ENCODE measurements around the gene CXCL12.
A peak's percentile ranks its signal among the peaks of the same experiment; 100 is the strongest.

CXCL12 gene

GRCh38 chr10:44361109-44361508 lies 23.8 kb downstream of the CXCL12 start:
- DNase-seq = no peak

GRCh38 chr10:44358080-44358771 lies 26.7 kb downstream of the CXCL12 start:
- DNase-seq = no peak

GRCh38 chr10:44357023-44357540 lies 27.8 kb downstream of the CXCL12 start:
- DNase-seq = no peak

- DNase-seq = no peak
Observed at GRCh38 chr10:44356139-44357022, 28.5 kb downstream of the CXCL12 start.

GRCh38 chr10:44355630-44356029 lies 29.3 kb downstream of the CXCL12 start:
- DNase-seq = no peak

GRCh38 chr10:44354771-44355170 lies 30.1 kb downstream of the CXCL12 start:
- DNase-seq = no peak

GRCh38 chr10:44353721-44354120 lies 31.2 kb downstream of the CXCL12 start:
- no peak for DNase-seq

- DNase-seq = no peak
Observed at GRCh38 chr10:44353128-44353390, 31.8 kb downstream of the CXCL12 start.

GRCh38 chr10:44352316-44353127 lies 32.4 kb downstream of the CXCL12 start:
- DNase-seq = no peak

GRCh38 chr10:44348496-44348895 lies 36.4 kb downstream of the CXCL12 start:
- DNase-seq = no peak

GRCh38 chr10:44347609-44348400 lies 37.1 kb downstream of the CXCL12 start:
- DNase-seq = no peak

- DNase-seq = no peak
Observed at GRCh38 chr10:44344727-44345126, 40.2 kb downstream of the CXCL12 start.

- DNase-seq = peak; percentile 15
Observed at GRCh38 chr10:44343843-44344242, 41.1 kb downstream of the CXCL12 start.

GRCh38 chr10:44341886-44342285 lies 43.0 kb downstream of the CXCL12 start:
- peak; percentile 23 for DNase-seq

- DNase-seq = peak; percentile 8
Observed at GRCh38 chr10:44340557-44340956, 44.3 kb downstream of the CXCL12 start.

GRCh38 chr10:44339218-44339617 lies 45.7 kb downstream of the CXCL12 start:
- peak; percentile 7 for DNase-seq

- DNase-seq = peak; percentile 17
Observed at GRCh38 chr10:44337081-44337480, 47.8 kb downstream of the CXCL12 start.

- no peak for DNase-seq
Observed at GRCh38 chr10:44335330-44336021, 49.4 kb downstream of the CXCL12 start.

GRCh38 chr10:44334621-44335184 lies 50.2 kb downstream of the CXCL12 start:
- DNase-seq = no peak

GRCh38 chr10:44334091-44334490 lies 50.8 kb downstream of the CXCL12 start:
- DNase-seq = no peak

- no peak for DNase-seq
Observed at GRCh38 chr10:44333511-44333910, 51.4 kb downstream of the CXCL12 start.

- no peak for DNase-seq
Observed at GRCh38 chr10:44332465-44332864, 52.4 kb downstream of the CXCL12 start.

All from activated CD8-positive, alpha-beta memory T cell treated with anti-CD3 and anti-CD28 coated beads, Interleukin-2, amount 50 U/mL, for 48 hours (primary cell).